Keratinocyte (primary cell): ENCODE data around the gene TMEM52B. TPM values are rescaled to one million over a fixed set of nuclear protein-coding genes. Genes with fewer than 3 reads are reported as not detected.
A peak's percentile ranks its signal among the peaks of the same experiment; 100 is the strongest.

Experiments
- DNase-seq: peaks from one replicate; pipeline ENCODE4 v3.0.0-alpha.2; 2011; ENCODE audit warnings: low read depth, missing footprints, low spot score
- FAIRE-seq: peaks from 2 replicates; lab custom pipeline; 2011; peaks lifted over from hg19 to GRCh38; lab: Jason Lieb, UNC
- H2AFZ ChIP-seq: 2 replicates; pipeline ENCODE4 v1.6.0; 2012; ENCODE audit warnings: low read length, control low read depth, inconsistent platforms; ENCODE audit not compliant: control insufficient read depth
- H3K27ac ChIP-seq: 2 replicates; pipeline ENCODE4 v1.5.1; 2011; ENCODE audit warnings: low read length; ENCODE audit not compliant: control insufficient read depth, insufficient read depth
- H3K27me3 ChIP-seq: 3 replicates; pipeline ENCODE4 v1.6.0; 2011; ENCODE audit warnings: low read length; ENCODE audit not compliant: control insufficient read depth, insufficient read depth; ENCODE audit errors: extremely low read depth
- H3K36me3 ChIP-seq, 2 experiments: 2 replicates in 1 of 2; 3 replicates in 1 of 2; pipeline ENCODE4 v1.5.1; 2011; ENCODE audit warnings: low read length in 2 of 2, mild to moderate bottlenecking in 1 of 2; ENCODE audit not compliant: control insufficient read depth in 2 of 2, insufficient read depth in 2 of 2; ENCODE audit errors: extremely low read depth in 1 of 2
- H3K4me1 ChIP-seq: 3 replicates; pipeline ENCODE4 v1.5.1; 2011; ENCODE audit warnings: low read length; ENCODE audit not compliant: control insufficient read depth, insufficient read depth; ENCODE audit errors: extremely low read depth
- H3K4me2 ChIP-seq: 3 replicates; pipeline ENCODE4 v1.6.0; 2011; ENCODE audit warnings: low read depth, low read length; ENCODE audit not compliant: control insufficient read depth, insufficient read depth; ENCODE audit errors: extremely low read depth
- H3K4me3 ChIP-seq, 3 experiments: fragments of 200-600 bp in 1 of 3; sonication (generic) in 1 of 3; 2 replicates in 2 of 3; 3 replicates in 1 of 3; pipeline ENCODE4 v1.5.1; 2011 to 2016; ENCODE audit warnings: low read length in 3 of 3, mild to moderate bottlenecking in 3 of 3, control low read depth in 2 of 3, inconsistent platforms in 1 of 3, low read depth in 1 of 3, mixed read lengths in 1 of 3, mixed run types in 1 of 3, moderate library complexity in 1 of 3; ENCODE audit not compliant: control insufficient read depth in 2 of 3, insufficient read depth in 2 of 3; ENCODE audit errors: extremely low read depth in 1 of 3
- H3K79me2 ChIP-seq: 2 replicates; pipeline ENCODE4 v1.6.0; 2012; ENCODE audit warnings: low read length; ENCODE audit not compliant: control insufficient read depth, insufficient read depth
- H3K9ac ChIP-seq: 3 replicates; pipeline ENCODE4 v1.6.0; 2011; ENCODE audit warnings: low read length; ENCODE audit not compliant: control insufficient read depth, insufficient read depth; ENCODE audit errors: extremely low read depth
- H3K9me1 ChIP-seq: 3 replicates; pipeline ENCODE4 v1.6.0; 2011; ENCODE audit warnings: low read length; ENCODE audit not compliant: control insufficient read depth, insufficient read depth; ENCODE audit errors: extremely low read depth
- H3K9me3 ChIP-seq: 2 replicates; pipeline ENCODE4 v1.5.1; 2012; ENCODE audit warnings: low read depth, low read length; ENCODE audit not compliant: control insufficient read depth
- H4K20me1 ChIP-seq: 3 replicates; pipeline ENCODE4 v1.6.0; 2011; ENCODE audit warnings: low read length; ENCODE audit not compliant: control insufficient read depth, insufficient read depth; ENCODE audit errors: extremely low read depth
- CTCF ChIP-seq, 3 experiments: IDR thresholded peaks in 1 of 3; conservative IDR thresholded peaks in 1 of 3; optimal IDR thresholded peaks in 1 of 3; 2 replicates in 2 of 3; 3 replicates in 1 of 3; pipeline versions ENCODE3 to v1.5.1; 2011; ENCODE audit warnings: low read length in 3 of 3, mild to moderate bottlenecking in 3 of 3, moderate library complexity in 2 of 3, control low read depth in 1 of 3, inconsistent platforms in 1 of 3; ENCODE audit not compliant: insufficient read depth in 2 of 3; ENCODE audit errors: extremely low read depth in 1 of 3
- EZH2 ChIP-seq: IDR thresholded peaks from one replicate; pipeline ENCODE4 v1.6.1; 2012; ENCODE audit warnings: inconsistent platforms, mild to moderate bottlenecking, low read length, moderate library complexity
- dilution Hi-C: fragments of 300-500 bp; cut with MboI; formaldehyde crosslinking; loops from one replicate; pipeline ENCODE4 v1.7.0; 2020; ENCODE audit warnings: low sequenced_read_pairs; ENCODE audit not compliant: extremely low pct_ligation_motif_present
- polyA plus RNA-seq, 5 experiments: library from polyadenylated mRNA; depleted of rRNA in 3 of 5; stranded (reverse) in 3 of 5; stranded (forward) in 1 of 5; unstranded in 1 of 5; fragments of >200 nt; gene quantifications; 1 replicate in 1 of 5; 2 replicates in 3 of 5; 3 replicates in 1 of 5; pipeline versions ENCODE4 v1.2.1 to v1.2.3, GENCODE V29; 2011 to 2012; ENCODE audit warnings: missing spikeins in 2 of 5, low read depth in 1 of 5, low replicate concordance in 1 of 5

The TMEM52B gene
- polyA plus RNA-seq, 1 donor (not counting 4 experiments of a cell fraction or from before 2014, with no cell fraction given) = not detected

- no peaks in the 10 kb centered on the region for H4K20me1 ChIP-seq
- no peak for FAIRE-seq
- no peak overlapping the region for H3K9ac ChIP-seq
- peaks cover 15% of the 10 kb centered on the region for H3K4me1 ChIP-seq
- H3K9me3 ChIP-seq = no peaks in the 10 kb centered on the region
- H3K4me3 ChIP-seq = no peak overlapping the region
- no peak overlapping the region for H2AFZ ChIP-seq
- no peaks in the 10 kb centered on the region for H3K36me3 ChIP-seq
- no peak overlapping the region for H3K4me2 ChIP-seq
- H3K9me1 ChIP-seq = no peaks in the 10 kb centered on the region
- no peak overlapping the region for H3K27ac ChIP-seq
- dilution Hi-C loops = no loop called here
- no peak for TF ChIP-seq EZH2
- TF ChIP-seq CTCF (optimal IDR thresholded peaks at IDR 0.05 in 1 of 3, IDR thresholded peaks at IDR 0.05 in 1 of 3, conservative IDR thresholded peaks at IDR 0.05 in 1 of 3; ENCODE audit: extremely low read depth in 1 of 3, insufficient read depth in 2 of 3, low read length in 3 of 3) = no peak
- no peaks in the 10 kb centered on the region for H3K27me3 ChIP-seq
- no peaks in the 10 kb centered on the region for H3K79me2 ChIP-seq
- DNase-seq = no peak
Measured at GRCh38 chr12:10189653-10190052, 10.8 kb downstream of the TMEM52B start.

GRCh38 chr12:10190558-10191388 is 11.9 kb downstream of the TMEM52B start:
- no peak overlapping the region for H3K4me3 ChIP-seq
- no peaks in the 10 kb centered on the region for H4K20me1 ChIP-seq
- TF ChIP-seq EZH2 (no peak), CTCF (optimal IDR thresholded peaks at IDR 0.05 in 1 of 3, IDR thresholded peaks at IDR 0.05 in 1 of 3, conservative IDR thresholded peaks at IDR 0.05 in 1 of 3; ENCODE audit: extremely low read depth in 1 of 3, insufficient read depth in 2 of 3, low read length in 3 of 3) (peak; percentile 79 to 88 (median 83))
- no peaks in the 10 kb centered on the region for H3K9me3 ChIP-seq
- no peak overlapping the region for H3K9ac ChIP-seq
- no peaks in the 10 kb centered on the region for H3K36me3 ChIP-seq
- DNase-seq (no peak), FAIRE-seq (peak; percentile 85)
- H3K79me2 ChIP-seq = no peaks in the 10 kb centered on the region
- dilution Hi-C loops = no loop called here
- no peak overlapping the region for H3K4me2 ChIP-seq
- H3K27ac ChIP-seq = no peak overlapping the region
- peaks cover 15% of the 10 kb centered on the region for H3K4me1 ChIP-seq
- H2AFZ ChIP-seq = no peak overlapping the region
- H3K9me1 ChIP-seq = no peaks in the 10 kb centered on the region
- no peaks in the 10 kb centered on the region for H3K27me3 ChIP-seq
